NT2/D1 (cell line): ENCODE results near the gene DAB2IP.
"Not testable (repeated sequence)": the region's sequence is repeated elsewhere in the genome, so short reads cannot be mapped to it uniquely, and the experiment has no call there.

Experiments
- DNase-seq: peaks from one replicate; pipeline ENCODE4 v3.0.0-alpha.2; 2011; ENCODE audit warnings: low read depth, low spot score
- H3K27me3 ChIP-seq: 2 replicates; pipeline ENCODE4 v1.6.0; 2011; ENCODE audit warnings: mild to moderate bottlenecking; ENCODE audit not compliant: insufficient read length, insufficient read depth
- H3K36me3 ChIP-seq: 2 replicates; pipeline ENCODE4 v1.6.1; 2011; ENCODE audit warnings: mild to moderate bottlenecking, low read length, mixed read lengths; ENCODE audit not compliant: insufficient read depth, insufficient read length
- H3K4me1 ChIP-seq: 2 replicates; pipeline ENCODE4 v1.5.1; 2011; ENCODE audit not compliant: insufficient read depth, insufficient read length
- H3K4me3 ChIP-seq: 2 replicates; pipeline ENCODE4 v1.5.1; 2011; ENCODE audit warnings: low read depth; ENCODE audit not compliant: insufficient read length
- H3K9ac ChIP-seq: 2 replicates; pipeline ENCODE4 v1.6.0; 2011; ENCODE audit warnings: low read depth; ENCODE audit not compliant: insufficient read length
- H3K9me3 ChIP-seq: 2 replicates; pipeline ENCODE4 v1.5.1; 2011; ENCODE audit warnings: mild to moderate bottlenecking, low read length; ENCODE audit not compliant: insufficient read depth
- SUZ12 ChIP-seq: IDR thresholded peaks from 2 replicates; pipeline ENCODE4 v1.6.1; 2011; ENCODE audit not compliant: insufficient read length, insufficient read depth; ENCODE audit errors: extremely low read depth
- YY1 ChIP-seq: IDR thresholded peaks from 2 replicates; pipeline ENCODE4 v1.6.1; 2011; ENCODE audit not compliant: insufficient read length, insufficient read depth
- ZNF274 ChIP-seq: IDR thresholded peaks from 2 replicates; pipeline ENCODE4 v1.6.1; 2011; ENCODE audit warnings: mild to moderate bottlenecking, low read depth, low read length

DAB2IP gene

GRCh38 chr9:121619545-121620324 is 31.7 kb upstream of the DAB2IP start:
- Histone ChIP-seq H3K4me3 (no peak overlapping the region), H3K9ac (no peak overlapping the region), H3K36me3 (no peaks in the 10 kb centered on the region), H3K4me1 (peaks cover 3% of the 10 kb centered on the region), H3K27me3 (no peaks in the 10 kb centered on the region), H3K9me3 (no peaks in the 10 kb centered on the region)
- DNase-seq: no peak
- TF ChIP-seq SUZ12 (no peak), YY1 (no peak), ZNF274 (no peak)

- no peaks in the 10 kb centered on the region for H3K9me3 ChIP-seq
- H3K9ac ChIP-seq: no peak overlapping the region
- no peaks in the 10 kb centered on the region for H3K36me3 ChIP-seq
- H3K27me3 ChIP-seq: no peaks in the 10 kb centered on the region
- H3K4me1 ChIP-seq: peaks cover 3% of the 10 kb centered on the region
- TF ChIP-seq ZNF274: no peak
- no peak for TF ChIP-seq SUZ12
- TF ChIP-seq YY1: no peak
- no peak for DNase-seq
- H3K4me3 ChIP-seq: no peak overlapping the region
Measured at GRCh38 chr9:121620325-121620673, 31.1 kb upstream of the DAB2IP start.

GRCh38 chr9:121620777-121621449 is 30.5 kb upstream of the DAB2IP start:
- H3K9ac ChIP-seq: no peak overlapping the region
- no peak overlapping the region for H3K4me3 ChIP-seq
- peaks cover 3% of the 10 kb centered on the region for H3K4me1 ChIP-seq
- no peaks in the 10 kb centered on the region for H3K27me3 ChIP-seq
- H3K9me3 ChIP-seq: no peaks in the 10 kb centered on the region
- TF ChIP-seq ZNF274 (no peak), YY1 (no peak), SUZ12 (no peak)
- peak; percentile 48 for DNase-seq
- H3K36me3 ChIP-seq: no peaks in the 10 kb centered on the region

- TF ChIP-seq ZNF274 (no peak), SUZ12 (no peak), YY1 (no peak)
- no peak overlapping the region for H3K4me3 ChIP-seq
- H3K9ac ChIP-seq: no peak overlapping the region
- no peaks in the 10 kb centered on the region for H3K4me1 ChIP-seq
- H3K9me3 ChIP-seq: no peaks in the 10 kb centered on the region
- no peaks in the 10 kb centered on the region for H3K27me3 ChIP-seq
- no peak for DNase-seq
- H3K36me3 ChIP-seq: no peaks in the 10 kb centered on the region
Measured at GRCh38 chr9:121622387-121623203, 28.8 kb upstream of the DAB2IP start.

- H3K4me1 ChIP-seq, H3K9me3 ChIP-seq, H3K36me3 ChIP-seq, H3K4me3 ChIP-seq, DNase-seq, H3K9ac ChIP-seq, H3K27me3 ChIP-seq: not testable (repeated sequence)
Measured at GRCh38 chr9:121623430-121623829, 28.0 kb upstream of the DAB2IP start.

GRCh38 chr9:121625590-121625989 is 25.8 kb upstream of the DAB2IP start:
- Histone ChIP-seq H3K9me3 (no peaks in the 10 kb centered on the region), H3K9ac (no peak overlapping the region), H3K4me1 (no peaks in the 10 kb centered on the region), H3K27me3 (no peaks in the 10 kb centered on the region), H3K4me3 (no peak overlapping the region), H3K36me3 (no peaks in the 10 kb centered on the region)
- TF ChIP-seq YY1 (no peak), ZNF274 (no peak), SUZ12 (no peak)
- no peak for DNase-seq

- H3K36me3 ChIP-seq: no peaks in the 10 kb centered on the region
- no peak overlapping the region for H3K4me3 ChIP-seq
- TF ChIP-seq ZNF274: no peak
- TF ChIP-seq SUZ12: no peak
- TF ChIP-seq YY1: no peak
- H3K9ac ChIP-seq: no peak overlapping the region
- no peaks in the 10 kb centered on the region for H3K9me3 ChIP-seq
- H3K4me1 ChIP-seq: no peaks in the 10 kb centered on the region
- no peaks in the 10 kb centered on the region for H3K27me3 ChIP-seq
- DNase-seq: no peak
Measured at GRCh38 chr9:121626012-121626411, 25.4 kb upstream of the DAB2IP start.
